Measurements from ENCODE around the gene DTX1. TPM values are rescaled to one million over a fixed set of nuclear protein-coding genes. Genes with fewer than 3 reads are reported as not detected.

Gene DTX1
- total RNA-seq, 1 experiment from 2014 or later, result 5.5 TPM

DNA sequence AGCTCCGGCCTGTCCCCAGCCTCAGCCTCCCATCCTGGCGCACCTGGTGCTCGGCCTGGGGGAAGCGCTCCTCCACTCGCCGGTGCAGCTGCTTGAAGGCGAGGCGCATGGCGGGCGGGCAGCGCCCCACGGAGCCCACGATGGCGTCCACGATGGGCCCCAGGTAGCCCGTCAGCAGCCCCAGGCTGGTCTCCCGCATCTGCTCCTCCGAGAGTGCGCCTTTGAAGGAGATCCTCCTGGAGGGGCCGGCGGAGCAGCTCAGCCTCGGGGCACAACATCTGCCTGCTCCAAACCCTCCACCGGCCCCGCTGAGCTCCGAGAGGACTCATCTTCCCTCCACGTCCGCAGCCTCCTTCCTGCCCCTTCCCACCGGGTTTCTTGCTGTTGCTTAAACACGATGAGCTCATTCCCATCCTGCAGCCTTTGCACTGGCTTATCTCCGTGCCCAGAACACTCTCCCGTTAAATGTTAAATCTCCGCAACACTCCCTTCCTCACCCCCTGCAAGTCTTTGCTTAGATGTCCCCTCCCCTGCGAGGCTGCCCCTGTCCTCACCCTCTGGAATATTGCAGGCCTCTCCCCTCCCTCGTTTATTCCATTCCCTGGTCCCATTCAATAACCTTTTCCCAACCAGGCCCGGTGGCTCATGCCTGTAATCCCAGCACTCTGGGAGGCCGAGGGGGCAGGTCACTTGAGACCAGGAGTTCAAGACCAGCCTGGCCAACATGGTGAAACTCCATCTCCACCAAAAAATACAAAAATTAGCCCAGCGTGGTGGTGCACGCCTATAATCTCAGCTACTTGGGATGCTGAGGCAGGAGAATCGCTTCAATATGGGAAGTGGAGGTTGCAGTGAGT, 55.7 kb downstream of the DTX1 start:
- Histone ChIP-seq H3K27ac (ENCODE audit: low read depth, low read length, poor library complexity, severe bottlenecking) (no peak overlapping the region), H3K4me3 (ENCODE audit: low read depth, low read length, poor library complexity, severe bottlenecking) (no peak overlapping the region), H3K27me3 (replicated peaks; ENCODE audit: insufficient read depth, low read depth, low read length, poor library complexity) (no peaks in the 10 kb centered on the region), H3K36me3 (ENCODE audit: insufficient read depth, low read length, poor library complexity, severe bottlenecking) (no peaks in the 10 kb centered on the region), H3K4me1 (ENCODE audit: insufficient read depth, low read length, poor library complexity, severe bottlenecking) (no peaks in the 10 kb centered on the region), H3K9me3 (ENCODE audit: low read depth, low read length, poor library complexity, severe bottlenecking) (no peaks in the 10 kb centered on the region)
- POLR2A ChIA-PET (ENCODE audit: low non-redundant PET), result no interaction called here
- CTCF ChIA-PET, result no interaction called here
- BruUV-seq (replicated peaks), result no TSS peak
- intact Hi-C loops (cut with micrococcal nuclease; ENCODE audit: unreplicated experiment), result no loop called here
- no peak for DNase-seq (ENCODE audit: low spot score)
- TF ChIP-seq, protein P1, sequence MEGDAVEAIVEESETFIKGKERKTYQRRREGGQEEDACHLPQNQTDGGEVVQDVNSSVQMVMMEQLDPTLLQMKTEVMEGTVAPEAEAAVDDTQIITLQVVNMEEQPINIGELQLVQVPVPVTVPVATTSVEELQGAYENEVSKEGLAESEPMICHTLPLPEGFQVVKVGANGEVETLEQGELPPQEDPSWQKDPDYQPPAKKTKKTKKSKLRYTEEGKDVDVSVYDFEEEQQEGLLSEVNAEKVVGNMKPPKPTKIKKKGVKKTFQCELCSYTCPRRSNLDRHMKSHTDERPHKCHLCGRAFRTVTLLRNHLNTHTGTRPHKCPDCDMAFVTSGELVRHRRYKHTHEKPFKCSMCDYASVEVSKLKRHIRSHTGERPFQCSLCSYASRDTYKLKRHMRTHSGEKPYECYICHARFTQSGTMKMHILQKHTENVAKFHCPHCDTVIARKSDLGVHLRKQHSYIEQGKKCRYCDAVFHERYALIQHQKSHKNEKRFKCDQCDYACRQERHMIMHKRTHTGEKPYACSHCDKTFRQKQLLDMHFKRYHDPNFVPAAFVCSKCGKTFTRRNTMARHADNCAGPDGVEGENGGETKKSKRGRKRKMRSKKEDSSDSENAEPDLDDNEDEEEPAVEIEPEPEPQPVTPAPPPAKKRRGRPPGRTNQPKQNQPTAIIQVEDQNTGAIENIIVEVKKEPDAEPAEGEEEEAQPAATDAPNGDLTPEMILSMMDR (conservative IDR thresholded peaks at IDR 0.05; ENCODE audit: low read depth, low read length), result no peak
- TF ChIP-seq EZH2 (IDR thresholded peaks at IDR 0.05; ENCODE audit: borderline replicate concordance, low read depth, low read length, poor library complexity, severe bottlenecking), result no peak

DNA sequence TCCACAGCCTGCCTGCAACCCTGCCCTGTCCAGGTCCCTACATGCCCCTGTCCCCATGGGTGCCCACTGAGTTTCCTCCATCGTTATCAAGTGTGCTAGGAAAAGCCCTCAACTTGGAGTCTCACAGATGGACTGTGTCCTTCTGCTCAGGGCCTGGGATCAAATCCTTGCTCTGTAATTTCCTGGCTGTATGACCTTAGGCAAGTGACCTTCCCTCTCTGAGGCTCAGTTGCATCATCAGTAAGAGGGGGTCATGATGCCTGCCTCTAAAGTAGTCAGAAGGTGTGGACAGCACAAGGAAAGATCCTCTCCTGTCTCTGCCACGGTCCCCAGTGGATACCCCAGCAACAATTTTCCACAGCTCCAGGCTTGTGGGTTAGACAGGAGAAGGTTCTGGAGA, 56.9 kb downstream of the DTX1 start:
- H3K27me3 ChIP-seq (replicated peaks; ENCODE audit: insufficient read depth, low read depth, low read length, poor library complexity), result no peaks in the 10 kb centered on the region
- H3K9me3 ChIP-seq (ENCODE audit: low read depth, low read length, poor library complexity, severe bottlenecking), result no peaks in the 10 kb centered on the region
- no peaks in the 10 kb centered on the region for H3K4me1 ChIP-seq (ENCODE audit: insufficient read depth, low read length, poor library complexity, severe bottlenecking)
- no peak for DNase-seq (ENCODE audit: low spot score)
- ChIA-PET POLR2A (ENCODE audit: low non-redundant PET) (no interaction called here), CTCF (no interaction called here)
- H3K4me3 ChIP-seq (ENCODE audit: low read depth, low read length, poor library complexity, severe bottlenecking), result no peak overlapping the region
- no peak overlapping the region for H3K27ac ChIP-seq (ENCODE audit: low read depth, low read length, poor library complexity, severe bottlenecking)
- BruUV-seq (replicated peaks), result no TSS peak
- no peak for TF ChIP-seq EZH2 (IDR thresholded peaks at IDR 0.05; ENCODE audit: borderline replicate concordance, low read depth, low read length, poor library complexity, severe bottlenecking)
- TF ChIP-seq, protein P1 (conservative IDR thresholded peaks at IDR 0.05; ENCODE audit: low read depth, low read length), result no peak
- no peaks in the 10 kb centered on the region for H3K36me3 ChIP-seq (ENCODE audit: insufficient read depth, low read length, poor library complexity, severe bottlenecking)
- intact Hi-C loops (cut with micrococcal nuclease; ENCODE audit: unreplicated experiment), result no loop called here

DNA sequence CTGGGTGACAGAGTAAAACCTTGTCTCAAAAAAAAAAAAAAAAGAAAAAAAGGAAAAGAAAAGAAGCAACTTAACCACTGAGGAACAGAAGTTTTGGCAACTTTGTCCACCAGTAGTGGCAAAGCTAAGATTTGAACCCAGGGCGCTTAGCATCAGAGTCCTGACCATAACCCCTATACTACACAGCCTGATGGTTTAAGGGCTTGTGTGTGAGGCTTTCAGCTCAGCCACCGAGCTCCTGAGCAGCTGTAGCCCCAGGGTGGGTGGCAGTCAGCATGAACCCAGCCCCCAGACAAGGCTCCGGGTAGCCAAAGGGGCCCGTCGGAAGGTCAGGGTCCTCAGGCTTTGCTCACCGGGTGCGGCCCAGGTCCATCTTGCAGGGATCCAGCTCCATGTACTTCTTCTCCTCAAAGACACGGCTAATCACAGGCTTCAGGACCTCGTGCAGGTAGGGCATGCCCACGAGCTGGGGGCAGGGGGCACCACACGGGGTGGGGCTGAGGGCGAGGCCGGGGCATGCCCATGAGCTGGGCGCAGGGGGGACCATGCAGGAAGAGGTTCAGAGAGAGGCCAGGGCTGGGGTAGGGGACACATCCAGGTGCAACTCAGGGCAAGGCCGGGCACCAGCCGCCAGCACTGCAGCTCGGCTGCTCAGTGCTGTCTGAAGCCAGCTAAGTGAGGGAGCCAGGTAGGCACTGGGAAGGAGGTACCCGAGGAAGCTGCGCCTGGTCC, 58.1 kb downstream of the DTX1 start:
- POLR2A ChIA-PET (ENCODE audit: low non-redundant PET), result no interaction called here

More for the DNA sequence above, 58.1 kb downstream of the DTX1 start:
- no peaks in the 10 kb centered on the region for H3K4me1 ChIP-seq (ENCODE audit: insufficient read depth, low read length, poor library complexity, severe bottlenecking)
- CTCF ChIA-PET, result interaction anchor here (0.6 kb wide), 1 partner anchor 402 kb away, joined by 3 read pairs; no protein-coding TSS in a partner anchor
- no peak overlapping the region for H3K4me3 ChIP-seq (ENCODE audit: low read depth, low read length, poor library complexity, severe bottlenecking)
- H3K9me3 ChIP-seq (ENCODE audit: low read depth, low read length, poor library complexity, severe bottlenecking), result no peaks in the 10 kb centered on the region
- H3K27ac ChIP-seq (ENCODE audit: low read depth, low read length, poor library complexity, severe bottlenecking), result no peak overlapping the region
- TF ChIP-seq, protein P1 (conservative IDR thresholded peaks at IDR 0.05; ENCODE audit: low read depth, low read length), result no peak
- TF ChIP-seq EZH2 (IDR thresholded peaks at IDR 0.05; ENCODE audit: borderline replicate concordance, low read depth, low read length, poor library complexity, severe bottlenecking), result no peak
- intact Hi-C loops (cut with micrococcal nuclease; ENCODE audit: unreplicated experiment), result no loop called here
- no peaks in the 10 kb centered on the region for H3K36me3 ChIP-seq (ENCODE audit: insufficient read depth, low read length, poor library complexity, severe bottlenecking)
- no TSS peak for BruUV-seq (replicated peaks)
- H3K27me3 ChIP-seq (replicated peaks; ENCODE audit: insufficient read depth, low read depth, low read length, poor library complexity), result no peaks in the 10 kb centered on the region
- no peak for DNase-seq (ENCODE audit: low spot score)
